Measurements from ENCODE around the gene S100A12. TPM values are rescaled to one million over a fixed set of nuclear protein-coding genes. Genes with fewer than 3 reads are reported as not detected.
A peak's percentile ranks its signal among the peaks of the same experiment; 100 is the strongest.

The S100A12 gene
- total RNA-seq, 1 experiment from 2014 or later: not detected

DNA sequence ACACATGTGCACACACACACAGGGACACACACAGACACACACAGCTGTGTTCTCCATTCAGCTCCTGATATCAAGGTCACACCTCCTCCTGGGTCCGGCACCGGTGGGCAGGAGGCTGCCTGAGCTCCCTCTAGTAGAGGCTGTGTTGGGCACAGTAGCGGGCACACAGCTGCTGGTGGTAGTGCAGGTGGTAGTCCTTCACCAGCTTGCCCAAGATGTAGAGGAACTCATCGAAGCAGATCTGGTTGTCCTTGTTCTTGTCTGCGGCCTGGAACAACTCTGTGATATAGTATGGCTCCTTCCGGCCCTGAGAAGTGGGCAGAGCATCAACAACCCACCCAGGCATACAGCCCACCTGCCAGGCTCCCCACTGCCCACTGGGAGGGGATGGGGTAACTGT lies 21.0 kb upstream of the S100A12 start:
- Histone ChIP-seq H3K27me3 (ENCODE audit: insufficient read depth, low read length) (no peaks in the 10 kb centered on the region), H2BK15ac (ENCODE audit: low read depth, low read length) (no peak overlapping the region), H3K18ac (ENCODE audit: insufficient read length, low read depth, low read length) (no peak overlapping the region), H3K27ac (ENCODE audit: insufficient read length, low read depth, low read length) (no peak overlapping the region), H2BK5ac (ENCODE audit: insufficient read length, low read length) (no peak overlapping the region), H3K4me1 (ENCODE audit: insufficient read depth, low read length) (no peaks in the 10 kb centered on the region), H3K14ac (ENCODE audit: insufficient read depth, low read length) (no peak overlapping the region; the same call in 1 of the 2 replicates), H3K9me3 (ENCODE audit: control insufficient read depth, low read depth, low read length) (no peaks in the 10 kb centered on the region), H3K4ac (ENCODE audit: low read depth, low read length) (no peak overlapping the region), H2BK20ac (ENCODE audit: low read depth, low read length, poor library complexity, severe bottlenecking) (no peak overlapping the region), H2BK120ac (ENCODE audit: low read depth, low read length, poor library complexity, severe bottlenecking) (no peak overlapping the region), H3K23ac (ENCODE audit: insufficient read length, low read depth, low read length) (no peak overlapping the region), H3K4me2 (ENCODE audit: insufficient read depth, insufficient read length, low read length) (no peak overlapping the region), H3K9ac (ENCODE audit: extremely low read depth, insufficient read length, low read length) (no peak overlapping the region), H3K23me2 (ENCODE audit: insufficient read length, low read depth, low read length, poor library complexity, severe bottlenecking) (no peaks in the 10 kb centered on the region), H3K79me1 (ENCODE audit: insufficient read depth, low read depth, low read length, poor library complexity, severe bottlenecking) (no peaks in the 10 kb centered on the region), H3T11ph (ENCODE audit: low read length) (no peak overlapping the region), H3K56ac (ENCODE audit: insufficient read length, low read depth, low read length) (no peak overlapping the region), H4K5ac (ENCODE audit: insufficient read length, low read depth, low read length) (no peak overlapping the region), H2BK12ac (ENCODE audit: insufficient read length, low read depth, low read length) (no peak overlapping the region), H2AFZ (ENCODE audit: low read length) (no peak overlapping the region), H4K8ac (replicated peaks; ENCODE audit: insufficient read length, low read depth, low read length) (no peak overlapping the region), H3K79me2 (ENCODE audit: insufficient read depth, low read length) (no peaks in the 10 kb centered on the region), H4K91ac (ENCODE audit: insufficient read length, low read depth, low read length) (no peak overlapping the region), H4K20me1 (ENCODE audit: control insufficient read depth, insufficient read depth, insufficient read length) (no peaks in the 10 kb centered on the region), H2AK5ac (ENCODE audit: insufficient read length, low read length) (no peak overlapping the region)
- H3K27ac Mint-ChIP-seq: no peak overlapping the region
- H3K4me1 Mint-ChIP-seq: peaks cover 0 to 2% of the 10 kb centered on the region in 2 experiments; a peak in 1 of 4 replicates
- no CpG with 5 or more reads among the region's 6 CpGs for WGBS (ENCODE audit: extremely low coverage, insufficient read length, low lambda C conversion rate)
- H3K4me3 Mint-ChIP-seq: no peak overlapping the region
- H3K27me3 Mint-ChIP-seq (ENCODE audit: low read depth): peaks cover 9% of the 10 kb centered on the region
- TF ChIP-seq, protein P1, sequence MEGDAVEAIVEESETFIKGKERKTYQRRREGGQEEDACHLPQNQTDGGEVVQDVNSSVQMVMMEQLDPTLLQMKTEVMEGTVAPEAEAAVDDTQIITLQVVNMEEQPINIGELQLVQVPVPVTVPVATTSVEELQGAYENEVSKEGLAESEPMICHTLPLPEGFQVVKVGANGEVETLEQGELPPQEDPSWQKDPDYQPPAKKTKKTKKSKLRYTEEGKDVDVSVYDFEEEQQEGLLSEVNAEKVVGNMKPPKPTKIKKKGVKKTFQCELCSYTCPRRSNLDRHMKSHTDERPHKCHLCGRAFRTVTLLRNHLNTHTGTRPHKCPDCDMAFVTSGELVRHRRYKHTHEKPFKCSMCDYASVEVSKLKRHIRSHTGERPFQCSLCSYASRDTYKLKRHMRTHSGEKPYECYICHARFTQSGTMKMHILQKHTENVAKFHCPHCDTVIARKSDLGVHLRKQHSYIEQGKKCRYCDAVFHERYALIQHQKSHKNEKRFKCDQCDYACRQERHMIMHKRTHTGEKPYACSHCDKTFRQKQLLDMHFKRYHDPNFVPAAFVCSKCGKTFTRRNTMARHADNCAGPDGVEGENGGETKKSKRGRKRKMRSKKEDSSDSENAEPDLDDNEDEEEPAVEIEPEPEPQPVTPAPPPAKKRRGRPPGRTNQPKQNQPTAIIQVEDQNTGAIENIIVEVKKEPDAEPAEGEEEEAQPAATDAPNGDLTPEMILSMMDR (conservative IDR thresholded peaks at IDR 0.05): no peak
- peak; percentile 4 for DNase-seq
- no peaks in the 10 kb centered on the region; a peak in 1 of 7 replicates for H3K36me3 Mint-ChIP-seq (ENCODE audit: insufficient read depth in 1 of 3, low read depth in 3 of 3)
- no peaks in the 10 kb centered on the region for H3K9me3 Mint-ChIP-seq

Measured in H9 (cell line).